HL-60 (cell line): ENCODE results near the gene TK2.

Experiments
- DNase-seq, 2 experiments: peaks; one replicate each; pipeline ENCODE4 v3.0.0-alpha.2; 2010 to 2020; ENCODE audit warnings: low read depth in 1 of 2, low spot score in 1 of 2
- H3K27ac ChIP-seq: fragments of 250-450 bp; sonication (Bioruptor Pico); replicated peaks from 2 replicates; pipeline ENCODE4 v1.5.1; 2020; ENCODE audit warnings: mild to moderate bottlenecking, moderate library complexity
- H3K27me3 ChIP-seq: fragments of 250-450 bp; sonication (Bioruptor Pico); 2 replicates; pipeline ENCODE4 v1.5.1; 2021; ENCODE audit warnings: mild to moderate bottlenecking, moderate library complexity; ENCODE audit not compliant: insufficient read depth, poor library complexity, severe bottlenecking
- H3K4me3 ChIP-seq: replicated peaks from 2 replicates; pipeline ENCODE4 v1.5.1; 2011; ENCODE audit warnings: mild to moderate bottlenecking, control low read depth, low read length; ENCODE audit not compliant: insufficient read depth
- CTCF ChIP-seq: IDR thresholded peaks from one replicate; pipeline ENCODE4 v1.5.1; 2011; ENCODE audit warnings: low read length, control low read depth, inconsistent platforms; ENCODE audit not compliant: insufficient read depth
- GABPA ChIP-seq: IDR thresholded peaks from 2 replicates; pipeline ENCODE4 v1.6.1; 2012; ENCODE audit warnings: low read depth
- POLR2AphosphoS5 ChIP-seq: IDR thresholded peaks from 2 replicates; pipeline ENCODE4 v1.6.1; 2012; ENCODE audit warnings: low read depth
- SPI1 ChIP-seq: IDR thresholded peaks from 2 replicates; pipeline ENCODE4 v1.6.1; 2012; ENCODE audit warnings: low read depth, mild to moderate bottlenecking, borderline replicate concordance
- TF ChIP-seq, protein P1 (sequence below): IDR thresholded peaks from 2 replicates; pipeline ENCODE4 v1.6.1; 2012; ENCODE audit warnings: low read depth; ENCODE audit not compliant: insufficient replicate concordance

TK2 gene

DNA sequence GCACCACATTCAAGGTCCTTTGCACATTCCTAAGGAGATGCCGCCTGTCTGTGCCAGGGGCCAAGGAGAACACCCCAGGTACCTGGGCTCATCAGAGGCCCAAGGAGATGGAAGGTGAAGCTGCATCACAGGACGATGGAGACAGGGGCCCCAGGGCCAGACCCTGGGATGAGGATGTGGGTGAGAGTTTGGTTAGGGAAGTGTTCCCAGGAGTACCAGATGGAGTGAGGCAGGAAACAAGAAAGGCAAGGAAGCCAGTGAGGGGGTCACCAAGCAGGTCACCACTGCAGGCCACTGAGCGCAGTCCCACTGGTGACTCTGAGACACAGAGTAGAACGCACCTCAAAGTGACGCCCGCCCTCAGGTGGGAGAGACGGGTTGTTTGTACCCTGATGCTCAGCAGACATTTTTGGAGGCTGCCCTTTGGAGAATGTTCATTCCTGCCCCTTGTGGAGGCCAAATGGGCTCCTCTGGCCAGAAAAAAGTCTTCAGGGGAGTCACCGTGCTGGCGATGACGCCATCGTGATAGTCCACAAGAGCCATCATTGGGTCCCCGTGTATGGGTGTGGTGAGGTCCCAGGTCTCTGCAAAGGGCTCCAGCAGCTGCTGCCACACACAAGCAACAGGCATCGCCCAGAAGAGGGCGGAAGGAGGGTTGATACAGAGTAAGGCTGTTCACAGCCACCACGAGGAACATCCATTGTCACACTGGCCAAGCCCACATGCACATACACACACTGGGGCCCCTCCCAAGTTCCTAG lies 65.3 kb downstream of the TK2 start:
- H3K4me3 ChIP-seq = no peak overlapping the region
- no peak for DNase-seq
- H3K27me3 ChIP-seq = no peaks in the 10 kb centered on the region
- no peak for TF ChIP-seq GABPA
- TF ChIP-seq CTCF = no peak
- TF ChIP-seq SPI1 = no peak
- TF ChIP-seq, protein P1, sequence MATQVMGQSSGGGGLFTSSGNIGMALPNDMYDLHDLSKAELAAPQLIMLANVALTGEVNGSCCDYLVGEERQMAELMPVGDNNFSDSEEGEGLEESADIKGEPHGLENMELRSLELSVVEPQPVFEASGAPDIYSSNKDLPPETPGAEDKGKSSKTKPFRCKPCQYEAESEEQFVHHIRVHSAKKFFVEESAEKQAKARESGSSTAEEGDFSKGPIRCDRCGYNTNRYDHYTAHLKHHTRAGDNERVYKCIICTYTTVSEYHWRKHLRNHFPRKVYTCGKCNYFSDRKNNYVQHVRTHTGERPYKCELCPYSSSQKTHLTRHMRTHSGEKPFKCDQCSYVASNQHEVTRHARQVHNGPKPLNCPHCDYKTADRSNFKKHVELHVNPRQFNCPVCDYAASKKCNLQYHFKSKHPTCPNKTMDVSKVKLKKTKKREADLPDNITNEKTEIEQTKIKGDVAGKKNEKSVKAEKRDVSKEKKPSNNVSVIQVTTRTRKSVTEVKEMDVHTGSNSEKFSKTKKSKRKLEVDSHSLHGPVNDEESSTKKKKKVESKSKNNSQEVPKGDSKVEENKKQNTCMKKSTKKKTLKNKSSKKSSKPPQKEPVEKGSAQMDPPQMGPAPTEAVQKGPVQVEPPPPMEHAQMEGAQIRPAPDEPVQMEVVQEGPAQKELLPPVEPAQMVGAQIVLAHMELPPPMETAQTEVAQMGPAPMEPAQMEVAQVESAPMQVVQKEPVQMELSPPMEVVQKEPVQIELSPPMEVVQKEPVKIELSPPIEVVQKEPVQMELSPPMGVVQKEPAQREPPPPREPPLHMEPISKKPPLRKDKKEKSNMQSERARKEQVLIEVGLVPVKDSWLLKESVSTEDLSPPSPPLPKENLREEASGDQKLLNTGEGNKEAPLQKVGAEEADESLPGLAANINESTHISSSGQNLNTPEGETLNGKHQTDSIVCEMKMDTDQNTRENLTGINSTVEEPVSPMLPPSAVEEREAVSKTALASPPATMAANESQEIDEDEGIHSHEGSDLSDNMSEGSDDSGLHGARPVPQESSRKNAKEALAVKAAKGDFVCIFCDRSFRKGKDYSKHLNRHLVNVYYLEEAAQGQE = no peak
- TF ChIP-seq POLR2AphosphoS5 = no peak
- no peak overlapping the region for H3K27ac ChIP-seq

DNA sequence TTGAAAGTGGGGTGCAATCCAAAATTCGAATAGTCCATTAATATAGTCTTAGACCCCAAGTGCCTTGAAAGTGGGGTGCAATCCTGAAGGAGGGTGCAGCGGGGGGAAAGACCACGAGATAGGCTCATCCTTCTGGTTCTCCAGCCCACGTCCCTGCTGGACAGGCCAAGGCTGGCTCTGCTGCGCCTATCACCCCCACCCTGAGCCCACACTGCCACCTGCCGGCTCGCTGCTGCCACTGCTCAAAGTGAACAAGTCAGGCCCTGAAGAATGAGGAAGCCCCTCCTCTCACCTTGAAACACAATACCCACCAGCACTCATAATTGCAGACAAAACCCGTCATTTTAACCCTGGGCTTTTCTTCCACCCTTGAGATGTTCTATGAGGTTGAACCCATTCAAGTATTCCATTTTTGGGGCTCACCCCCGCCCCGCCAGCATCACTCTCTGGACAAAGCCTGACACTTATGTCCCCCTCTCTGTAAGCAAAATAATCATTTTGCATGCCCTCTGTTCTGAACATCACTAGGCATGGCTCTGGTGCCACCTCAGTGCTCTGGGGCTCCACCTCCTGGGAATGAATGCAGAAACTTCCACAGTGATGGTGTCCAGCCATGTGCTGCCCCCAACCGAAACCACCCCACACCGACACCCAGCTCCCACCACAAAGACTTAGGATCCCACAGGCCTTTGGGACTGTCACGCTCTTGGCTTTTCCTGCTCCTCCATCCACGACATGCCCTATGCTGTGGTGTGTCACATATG lies 66.1 kb downstream of the TK2 start:
- H3K27me3 ChIP-seq = no peaks in the 10 kb centered on the region
- TF ChIP-seq GABPA (no peak), POLR2AphosphoS5 (no peak), SPI1 (peak; percentile 84), CTCF (peak; percentile 91)
- TF ChIP-seq, protein P1 = no peak
- peak; percentile 39 to 83 for DNase-seq
- no peak overlapping the region for H3K4me3 ChIP-seq
- H3K27ac ChIP-seq = no peak overlapping the region

DNA sequence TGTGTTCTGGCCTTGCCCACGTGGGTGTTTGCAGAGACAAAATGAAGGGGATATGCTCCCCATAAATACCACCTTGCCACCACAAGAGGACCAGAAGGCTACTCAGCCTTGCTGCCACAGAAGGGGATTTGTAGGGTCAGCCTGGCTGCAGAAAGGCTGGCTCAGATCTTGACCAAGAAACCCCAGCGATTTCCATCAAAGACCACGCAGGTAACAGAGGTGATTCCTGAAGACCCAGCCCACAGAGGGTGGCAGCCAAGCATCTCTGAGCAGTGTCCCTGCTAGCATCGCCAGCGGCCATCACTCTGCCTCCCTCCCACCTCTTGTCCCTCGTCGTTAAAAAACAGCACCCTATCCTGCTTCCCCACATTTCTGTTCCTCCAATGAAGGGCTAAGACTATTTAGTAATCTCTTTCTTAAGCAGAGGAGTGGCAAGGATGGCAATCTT lies 68.0 kb downstream of the TK2 start:
- no peak for TF ChIP-seq SPI1
- no peak for TF ChIP-seq GABPA
- TF ChIP-seq, protein P1 = no peak
- no peak for TF ChIP-seq POLR2AphosphoS5
- no peak for TF ChIP-seq CTCF
- no peak overlapping the region for H3K4me3 ChIP-seq
- no peak for DNase-seq
- no peak overlapping the region for H3K27ac ChIP-seq
- no peaks in the 10 kb centered on the region for H3K27me3 ChIP-seq
